Lower leg skin (tissue), 4 donors: ENCODE results near the gene UBR3. TPM values are rescaled to one million over a fixed set of nuclear protein-coding genes. Genes with fewer than 3 reads are reported as not detected.
A peak's percentile ranks its signal among the peaks of the same experiment; 100 is the strongest.
"Not testable (repeated sequence)": the region's sequence is repeated elsewhere in the genome, so short reads cannot be mapped to it uniquely, and the experiment has no call there.

Source experiments
- DNase-seq, 2 donors: peaks; one replicate each; pipeline ENCODE4 v3.0.0-alpha.2; 2019; ENCODE audit warnings: low spot score in 2 of 2
- H3K4me3 ChIP-seq: fragments of 200-600 bp; sonication (generic); 2 replicates; pipeline ENCODE4 v1.5.1; 2017; ENCODE audit warnings: mild to moderate bottlenecking, low read depth; ENCODE audit not compliant: poor library complexity, severe bottlenecking
- POLR2A ChIP-seq, 2 donors: fragments of 450-650 bp; IDR thresholded peaks; one replicate each; pipeline ENCODE4 v1.6.1; 2016 to 2017; ENCODE audit warnings: antibody characterized with exemption in 2 of 2, mild to moderate bottlenecking in 1 of 2, moderate library complexity in 1 of 2
- WGBS, 2 donors: methylation state at CpG; one replicate each; pipeline ENCODE4 v1.1.5; 2018; 5-methylcytosine and 5-hydroxymethylcytosine counted together
- intact Hi-C: fragments of 100-400 bp; cut with DNase I; formaldehyde crosslinking; loops from one replicate; pipeline ENCODE4 v1.15.0; 2023; ENCODE audit warnings: low total_unique reads
- total RNA-seq, 4 donors: library from RNA; depleted of rRNA; stranded (reverse); fragments of >200 nt; gene quantifications; one replicate each; pipeline ENCODE4 v1.1.0, GENCODE V29; 2016
- TF ChIP-seq, protein P1 (sequence below), 3 donors: fragments of 450-650 bp; IDR thresholded peaks; one replicate each; pipeline ENCODE4 v1.5.1; 2016; ENCODE audit warnings: antibody characterized with exemption in 3 of 3, mild to moderate bottlenecking in 3 of 3, moderate library complexity in 2 of 3

UBR3 gene
- total RNA-seq, 4 donors from 2014 or later: 40.8 to 64.7 (median 50.5) TPM

DNA sequence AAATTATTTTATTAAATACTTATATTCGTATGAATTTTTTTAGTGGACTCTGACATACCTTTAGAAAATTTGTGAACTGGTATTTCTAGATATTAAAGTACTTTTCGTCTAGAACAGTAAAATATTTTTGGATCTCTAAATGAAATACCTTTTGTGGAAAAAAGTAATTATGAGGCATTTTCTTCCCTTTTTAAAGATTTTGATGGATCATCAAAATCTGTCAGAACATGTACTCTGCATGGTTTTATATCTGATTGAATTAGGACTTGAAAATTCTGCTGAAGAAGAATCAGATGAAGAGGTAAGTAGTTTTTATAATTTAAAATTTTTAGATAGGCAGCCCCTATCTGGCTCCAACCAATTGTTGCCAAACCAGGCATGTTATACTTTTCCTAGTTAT is 118.8 kb downstream of the UBR3 start:
- TF ChIP-seq, protein P1, sequence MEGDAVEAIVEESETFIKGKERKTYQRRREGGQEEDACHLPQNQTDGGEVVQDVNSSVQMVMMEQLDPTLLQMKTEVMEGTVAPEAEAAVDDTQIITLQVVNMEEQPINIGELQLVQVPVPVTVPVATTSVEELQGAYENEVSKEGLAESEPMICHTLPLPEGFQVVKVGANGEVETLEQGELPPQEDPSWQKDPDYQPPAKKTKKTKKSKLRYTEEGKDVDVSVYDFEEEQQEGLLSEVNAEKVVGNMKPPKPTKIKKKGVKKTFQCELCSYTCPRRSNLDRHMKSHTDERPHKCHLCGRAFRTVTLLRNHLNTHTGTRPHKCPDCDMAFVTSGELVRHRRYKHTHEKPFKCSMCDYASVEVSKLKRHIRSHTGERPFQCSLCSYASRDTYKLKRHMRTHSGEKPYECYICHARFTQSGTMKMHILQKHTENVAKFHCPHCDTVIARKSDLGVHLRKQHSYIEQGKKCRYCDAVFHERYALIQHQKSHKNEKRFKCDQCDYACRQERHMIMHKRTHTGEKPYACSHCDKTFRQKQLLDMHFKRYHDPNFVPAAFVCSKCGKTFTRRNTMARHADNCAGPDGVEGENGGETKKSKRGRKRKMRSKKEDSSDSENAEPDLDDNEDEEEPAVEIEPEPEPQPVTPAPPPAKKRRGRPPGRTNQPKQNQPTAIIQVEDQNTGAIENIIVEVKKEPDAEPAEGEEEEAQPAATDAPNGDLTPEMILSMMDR (IDR thresholded peaks at IDR 0.05): no peak
- no peak for TF ChIP-seq POLR2A (IDR thresholded peaks at IDR 0.05)
- no peak overlapping the region for H3K4me3 ChIP-seq
- DNase-seq: no peak
- 90 to 96% methylated on average over 2 of the region's 2 CpGs for WGBS, 2 donors
- intact Hi-C loops: no loop called here

- intact Hi-C loops: no loop called here
- WGBS, 2 donors: 93 to 97% methylated on average over 1 of the region's 1 CpG
- TF ChIP-seq, protein P1 (IDR thresholded peaks at IDR 0.05): no peak
- no peak for TF ChIP-seq POLR2A (IDR thresholded peaks at IDR 0.05)
- H3K4me3 ChIP-seq: no peak overlapping the region
- no peak for DNase-seq
Observed at GRCh38 chr2:169946546-169946945, 119.3 kb downstream of the UBR3 start.

DNA sequence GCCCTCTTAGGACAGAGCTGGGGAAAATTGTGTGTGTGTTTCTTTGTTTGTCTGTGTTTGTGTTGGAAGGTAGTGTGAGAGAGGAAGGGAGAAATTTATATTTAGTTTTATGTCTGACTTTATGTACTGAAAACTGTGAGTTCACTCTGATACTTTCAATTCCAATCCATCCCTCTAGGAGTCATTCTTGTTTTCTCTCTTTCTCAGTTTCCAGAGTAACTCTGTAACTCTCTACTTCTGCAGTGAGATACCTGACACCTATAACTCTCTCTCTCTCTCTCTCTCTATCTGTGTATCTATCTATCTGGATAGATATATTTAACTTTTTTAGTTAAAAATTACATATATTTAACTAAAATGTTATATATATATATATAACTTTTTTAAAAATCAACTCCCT is 128.7 kb downstream of the UBR3 start:
- no peak for TF ChIP-seq POLR2A (IDR thresholded peaks at IDR 0.05)
- TF ChIP-seq, protein P1 (IDR thresholded peaks at IDR 0.05): no peak
- intact Hi-C loops: no loop called here
- H3K4me3 ChIP-seq: no peak overlapping the region
- no peak for DNase-seq

- DNase-seq: not testable (repeated sequence)
- 94 to 95% methylated on average over 5 of the region's 5 CpGs for WGBS, 2 donors
Observed at GRCh38 chr2:169957219-169957618, 130.0 kb downstream of the UBR3 start.

DNA sequence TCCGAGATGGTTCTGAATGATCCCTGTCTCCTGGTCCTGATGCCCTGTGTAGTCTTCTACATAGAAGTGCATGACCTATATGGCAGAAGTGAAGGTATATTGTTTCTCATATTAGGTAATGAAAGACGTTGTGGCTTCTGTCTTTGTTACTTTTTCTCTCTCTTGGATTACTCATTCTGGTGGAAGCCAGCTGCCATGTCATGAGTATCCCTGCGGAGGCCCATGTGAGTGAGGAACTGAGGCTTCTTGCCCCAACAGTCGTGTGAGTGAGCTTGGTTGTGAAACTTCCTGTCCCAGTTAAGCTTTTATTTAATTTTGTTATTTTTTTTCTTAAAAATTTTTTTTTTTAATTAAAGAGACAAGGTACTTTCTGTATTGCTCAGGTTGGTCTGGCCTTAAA is 134.7 kb downstream of the UBR3 start:
- intact Hi-C loops: no loop called here
- WGBS, 2 donors: 75 to 78% methylated on average over 4 of the region's 4 CpGs
- DNase-seq: peak in 1 of 2 donors; percentile 47
- TF ChIP-seq, protein P1 (IDR thresholded peaks at IDR 0.05): no peak
- TF ChIP-seq POLR2A (IDR thresholded peaks at IDR 0.05): no peak
- no peak overlapping the region for H3K4me3 ChIP-seq

More at GRCh38 chr2:169957219-169957618, 130.0 kb downstream of the UBR3 start:
- H3K4me3 ChIP-seq, intact Hi-C loops: not testable (repeated sequence)

DNA sequence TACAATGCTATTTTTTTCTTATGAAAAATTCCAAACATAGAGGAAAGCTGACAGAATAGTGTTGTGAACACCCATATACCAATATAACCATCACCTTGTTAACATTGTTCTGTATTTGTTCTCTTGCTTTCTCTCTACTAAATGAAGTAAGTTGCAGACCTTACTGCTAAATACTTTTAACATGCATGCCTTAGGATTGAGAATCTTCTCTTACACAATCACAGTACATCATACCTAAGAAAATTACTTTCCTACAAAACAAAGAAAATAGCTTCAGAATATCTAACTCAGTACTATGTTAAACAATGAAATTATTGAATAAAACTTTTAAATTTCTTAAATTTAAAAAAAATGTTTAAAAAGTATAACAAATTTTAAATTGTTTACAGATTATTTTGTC is 136.5 kb downstream of the UBR3 start:
- TF ChIP-seq, protein P1 (IDR thresholded peaks at IDR 0.05): no peak
- TF ChIP-seq POLR2A (IDR thresholded peaks at IDR 0.05): no peak
- H3K4me3 ChIP-seq: no peak overlapping the region
- no peak for DNase-seq
- intact Hi-C loops: no loop called here
